Measurements from ENCODE around the gene MCC.

DNA sequence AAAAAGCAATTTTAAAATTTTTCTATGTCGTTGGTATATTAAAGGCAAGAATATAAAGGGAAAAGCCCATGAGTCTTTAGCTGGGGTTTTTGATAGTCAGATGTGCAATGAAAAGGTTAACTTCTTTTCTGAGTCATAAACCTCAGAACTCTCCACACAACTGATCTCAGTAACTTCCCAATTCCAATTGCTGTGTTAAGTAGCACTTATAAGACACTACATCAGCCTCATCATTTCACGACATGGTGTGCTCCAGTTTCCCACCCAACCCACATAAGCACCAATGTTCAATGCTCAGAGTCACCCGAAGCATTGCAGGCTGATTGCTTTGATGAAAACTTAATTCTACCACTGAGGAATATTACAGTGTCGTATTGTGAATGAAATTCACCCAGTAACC, 209.3 kb downstream of the MCC start:
- TF ChIP-seq EZH2 (IDR thresholded peaks at IDR 0.05; ENCODE audit: low read length, missing control alignments), result no peak
- TF ChIP-seq, protein P1, sequence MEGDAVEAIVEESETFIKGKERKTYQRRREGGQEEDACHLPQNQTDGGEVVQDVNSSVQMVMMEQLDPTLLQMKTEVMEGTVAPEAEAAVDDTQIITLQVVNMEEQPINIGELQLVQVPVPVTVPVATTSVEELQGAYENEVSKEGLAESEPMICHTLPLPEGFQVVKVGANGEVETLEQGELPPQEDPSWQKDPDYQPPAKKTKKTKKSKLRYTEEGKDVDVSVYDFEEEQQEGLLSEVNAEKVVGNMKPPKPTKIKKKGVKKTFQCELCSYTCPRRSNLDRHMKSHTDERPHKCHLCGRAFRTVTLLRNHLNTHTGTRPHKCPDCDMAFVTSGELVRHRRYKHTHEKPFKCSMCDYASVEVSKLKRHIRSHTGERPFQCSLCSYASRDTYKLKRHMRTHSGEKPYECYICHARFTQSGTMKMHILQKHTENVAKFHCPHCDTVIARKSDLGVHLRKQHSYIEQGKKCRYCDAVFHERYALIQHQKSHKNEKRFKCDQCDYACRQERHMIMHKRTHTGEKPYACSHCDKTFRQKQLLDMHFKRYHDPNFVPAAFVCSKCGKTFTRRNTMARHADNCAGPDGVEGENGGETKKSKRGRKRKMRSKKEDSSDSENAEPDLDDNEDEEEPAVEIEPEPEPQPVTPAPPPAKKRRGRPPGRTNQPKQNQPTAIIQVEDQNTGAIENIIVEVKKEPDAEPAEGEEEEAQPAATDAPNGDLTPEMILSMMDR (conservative IDR thresholded peaks at IDR 0.05 in 1 of 2, IDR thresholded peaks at IDR 0.05 in 1 of 2; ENCODE audit: low read depth in 1 of 2, low read length in 2 of 2), result no peak
